Heart left ventricle (tissue), 16 donors: ENCODE measurements around the gene PYGM. TPM values are rescaled to one million over a fixed set of nuclear protein-coding genes. Genes with fewer than 3 reads are reported as not detected.

Source experiments
- ATAC-seq, 4 donors: fragments of 200-7000 bp; cut with Tn5 transposase; one replicate each; pipeline ENCODE4 v1.9.1; 2020 to 2022; ENCODE audit warnings: moderate library complexity in 4 of 4, mild to moderate bottlenecking in 3 of 4, moderate number of reproducible peaks in 1 of 4
- DNase-seq, 5 donors: peaks; one replicate each; pipeline ENCODE4 v3.0.0-alpha.2; 2020
- H3K27ac ChIP-seq, 12 donors: fragments of 200-600 bp; sonication (generic) in 4 of 12; one replicate each; pipeline versions ENCODE4 v1.5.0 to v1.8.0; 2016 to 2022; ENCODE audit warnings: mild to moderate bottlenecking in 2 of 12
- H3K27me3 ChIP-seq, 9 donors: fragments of 200-600 bp; sonication (generic) in 2 of 9; one replicate each; pipeline versions ENCODE4 v1.5.1 to v1.8.0; 2016 to 2022; ENCODE audit warnings: mild to moderate bottlenecking in 3 of 9
- H3K36me3 ChIP-seq, 9 donors: fragments of 200-600 bp; sonication (generic) in 2 of 9; one replicate each; pipeline versions ENCODE4 v1.5.0 to v1.8.0; 2018 to 2022; ENCODE audit warnings: mild to moderate bottlenecking in 2 of 9
- H3K4me1 ChIP-seq, 12 donors: fragments of 200-600 bp; sonication (generic) in 4 of 12; one replicate each; pipeline versions ENCODE4 v1.5.0 to v1.8.0; 2016 to 2022; ENCODE audit warnings: mild to moderate bottlenecking in 3 of 12
- H3K4me3 ChIP-seq, 12 donors: fragments of 200-600 bp; sonication (generic) in 4 of 12; one replicate each; pipeline versions ENCODE4 v1.5.0 to v1.8.0; 2017 to 2022; ENCODE audit warnings: mild to moderate bottlenecking in 9 of 12, moderate library complexity in 4 of 12
- H3K9me3 ChIP-seq, 12 donors: fragments of 200-600 bp; sonication (generic) in 4 of 12; one replicate each; pipeline versions ENCODE4 v1.5.0 to v1.8.0; 2016 to 2022; ENCODE audit warnings: mild to moderate bottlenecking in 1 of 12
- POLR2A ChIP-seq, 2 donors: fragments of 450-650 bp; IDR thresholded peaks; one replicate each; pipeline ENCODE4 v1.6.1; 2017; ENCODE audit warnings: antibody characterized with exemption in 2 of 2, mild to moderate bottlenecking in 2 of 2, moderate library complexity in 2 of 2
- WGBS, 4 donors: extraction: QIAGEN DNeasy Blood & Tissue Kit in 2 of 4; methylation state at CpG; one replicate each; pipeline versions ENCODE4 v1.1.5 to v1.1.7; 2013 to 2018; 5-methylcytosine and 5-hydroxymethylcytosine counted together
- intact Hi-C, 10 donors: fragments of 100-400 bp; cut with DNase I; formaldehyde crosslinking; loops; one replicate each; pipeline versions ENCODE4 v1.11.1 to v1.14.2; 2022
- polyA plus RNA-seq, 2 donors: library from polyadenylated mRNA; stranded (reverse); fragments of 200-250 nt; gene quantifications; one replicate each; pipeline ENCODE4 v1.2.3, GENCODE V29; 2013
- total RNA-seq, 9 donors: library from RNA; depleted of rRNA in 2 of 9; stranded (reverse); fragments of >200 nt in 2 of 9; fragmentation: NEBNext Ultra II Directional in 3 of 9; extraction: Animal tissue kit (Norgen Biotek cat#: 25700) in 3 of 9; gene quantifications; one replicate each; pipeline versions ENCODE4 v1.1.0 to v1.2.4, GENCODE V29; 2016 to 2023
- TF ChIP-seq, protein P1 (sequence below), 12 donors: fragments of 200-600 bp; sonication (generic) in 4 of 12; IDR thresholded peaks; one replicate each; pipeline versions ENCODE4 v1.5.0 to v1.8.0; 2018 to 2022; ENCODE audit warnings: antibody characterized with exemption in 12 of 12, mild to moderate bottlenecking in 5 of 12
- donor health status: ischemic (EF 13 %, LVEDD 7.1; RV severe dilation, severe dysfunction).
- donor health status: healthy with polysubstance abuse.
- donor health status: DM: no; HTN: yes; CAD: no.
- donor health status: DM: no; HTN: no; CAD: no.
- donor health status: ischemic (EF 25% LVEDD 6.9; RV normal size, moderate dysfunction).
- donor health status: ischemic (EF 25% LVEDD 5.7; RV mildly dilated, moderate dysfunction).
- donor health status: healthy.
- donor health status: DM: yes; HTN: yes; CAD: no.
- donor health status: ischemic (EF 35%, LVEDD 5.7; RV mildly dilated, moderate dysfunction).
- donor health status: nonischemic (EF 11% LVEDD 7.7; RV severe dilation, severe dysfunction).
- donor health status: DM: yes; HTN: yes; CAD: no.
- donor health status: PGD.
- donor health status: ischemic (EF 29% LVEDD 5.4; RV normal size, mild dysfunction).
- donor health status: nonischemic (EF 23%, LVEDD 6.1; RV moderate dilation, normal function).

Gene PYGM
- total and polyA plus RNA-seq, 11 donors, result 10.3 to 167 (median 80.2) TPM

DNA sequence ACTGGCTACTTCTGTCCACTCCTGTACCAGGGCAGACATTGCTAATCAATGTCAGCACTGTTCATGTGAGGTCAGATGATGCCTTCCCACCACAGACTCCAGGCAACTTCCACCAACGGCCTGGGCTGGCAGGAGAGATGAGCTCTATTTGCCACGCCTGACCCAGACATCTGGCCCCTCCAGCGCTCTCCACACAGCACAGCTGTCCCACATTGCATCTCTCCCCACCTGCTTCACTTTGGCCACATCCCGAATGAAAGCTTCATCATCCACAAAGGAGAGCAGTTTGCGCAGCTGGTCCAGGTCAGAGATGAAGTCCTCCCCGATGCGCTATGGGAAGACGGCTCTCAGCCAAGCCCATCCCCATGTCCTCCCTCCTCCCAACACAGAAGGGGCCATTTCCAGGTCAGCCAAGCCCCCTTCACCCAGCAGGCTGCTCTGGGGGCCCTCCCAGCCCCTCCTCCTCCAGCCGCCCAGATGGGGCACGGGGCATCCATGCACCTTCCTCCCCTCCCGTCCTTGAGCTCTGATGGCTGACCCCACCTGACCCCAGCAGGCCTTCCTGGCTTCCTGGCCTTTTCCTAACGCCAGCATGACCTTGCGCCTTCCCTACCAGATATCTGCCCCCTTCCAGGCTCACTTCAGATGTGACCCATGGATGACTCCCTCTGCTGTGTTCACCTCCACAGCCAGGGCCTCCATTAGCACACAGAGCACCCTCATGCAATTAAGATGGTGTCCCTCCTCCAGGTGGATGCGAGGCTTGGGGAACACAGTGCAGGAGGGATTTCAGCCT is 7.4 kb downstream of the PYGM start:
- H3K4me1 ChIP-seq, result no peaks in the 10 kb centered on the region
- no peak overlapping the region for H3K4me3 ChIP-seq
- H3K27ac ChIP-seq, result no peak overlapping the region
- no peak for ATAC-seq
- 85 to 92% (median 86%) methylated on average over 13 to 14 of the region's 14 CpGs for WGBS, 4 donors
- H3K9me3 ChIP-seq, result no peaks in the 10 kb centered on the region
- TF ChIP-seq, protein P1, sequence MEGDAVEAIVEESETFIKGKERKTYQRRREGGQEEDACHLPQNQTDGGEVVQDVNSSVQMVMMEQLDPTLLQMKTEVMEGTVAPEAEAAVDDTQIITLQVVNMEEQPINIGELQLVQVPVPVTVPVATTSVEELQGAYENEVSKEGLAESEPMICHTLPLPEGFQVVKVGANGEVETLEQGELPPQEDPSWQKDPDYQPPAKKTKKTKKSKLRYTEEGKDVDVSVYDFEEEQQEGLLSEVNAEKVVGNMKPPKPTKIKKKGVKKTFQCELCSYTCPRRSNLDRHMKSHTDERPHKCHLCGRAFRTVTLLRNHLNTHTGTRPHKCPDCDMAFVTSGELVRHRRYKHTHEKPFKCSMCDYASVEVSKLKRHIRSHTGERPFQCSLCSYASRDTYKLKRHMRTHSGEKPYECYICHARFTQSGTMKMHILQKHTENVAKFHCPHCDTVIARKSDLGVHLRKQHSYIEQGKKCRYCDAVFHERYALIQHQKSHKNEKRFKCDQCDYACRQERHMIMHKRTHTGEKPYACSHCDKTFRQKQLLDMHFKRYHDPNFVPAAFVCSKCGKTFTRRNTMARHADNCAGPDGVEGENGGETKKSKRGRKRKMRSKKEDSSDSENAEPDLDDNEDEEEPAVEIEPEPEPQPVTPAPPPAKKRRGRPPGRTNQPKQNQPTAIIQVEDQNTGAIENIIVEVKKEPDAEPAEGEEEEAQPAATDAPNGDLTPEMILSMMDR (IDR thresholded peaks at IDR 0.05), result no peak
- TF ChIP-seq POLR2A (IDR thresholded peaks at IDR 0.05), result no peak
- peaks cover 0 to 42% (median 18%) of the 10 kb centered on the region in 9 donors for H3K36me3 ChIP-seq
- intact Hi-C loops, result no loop called here
- DNase-seq, result no peak
- H3K27me3 ChIP-seq, result no peaks in the 10 kb centered on the region

DNA sequence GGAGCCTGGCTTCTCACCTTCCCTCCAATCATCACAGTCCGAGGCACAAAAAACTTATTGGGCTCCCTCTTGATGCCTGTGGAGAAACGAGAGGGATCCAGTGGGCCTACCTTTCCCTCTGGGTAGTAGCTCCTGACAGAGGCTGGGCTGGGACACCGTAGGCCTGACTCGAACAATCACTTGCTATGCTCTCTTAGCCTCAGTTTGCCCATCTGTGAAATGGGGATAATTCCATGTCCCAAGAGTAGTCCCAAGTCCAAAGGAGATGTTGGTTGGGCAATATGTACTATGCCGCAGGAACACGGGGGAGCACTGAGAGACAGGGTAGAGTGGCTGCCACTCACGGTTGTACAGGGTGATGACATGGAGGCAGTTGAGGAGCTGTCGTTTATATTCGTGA is 8.2 kb downstream of the PYGM start:
- H3K4me3 ChIP-seq, result no peak overlapping the region
- H3K36me3 ChIP-seq, result peaks cover 0 to 42% (median 18%) of the 10 kb centered on the region in 9 donors
- TF ChIP-seq, protein P1 (IDR thresholded peaks at IDR 0.05), result no peak
- no peak for TF ChIP-seq POLR2A (IDR thresholded peaks at IDR 0.05)
- H3K9me3 ChIP-seq, result no peaks in the 10 kb centered on the region
- H3K27me3 ChIP-seq, result no peaks in the 10 kb centered on the region
- intact Hi-C loops, result no loop called here
- DNase-seq, result no peak
- 87 to 97% (median 94%) methylated on average over 6 to 9 of the region's 9 CpGs for WGBS, 4 donors
- H3K4me1 ChIP-seq, result no peaks in the 10 kb centered on the region
- no peak for ATAC-seq
- no peak overlapping the region for H3K27ac ChIP-seq

DNA sequence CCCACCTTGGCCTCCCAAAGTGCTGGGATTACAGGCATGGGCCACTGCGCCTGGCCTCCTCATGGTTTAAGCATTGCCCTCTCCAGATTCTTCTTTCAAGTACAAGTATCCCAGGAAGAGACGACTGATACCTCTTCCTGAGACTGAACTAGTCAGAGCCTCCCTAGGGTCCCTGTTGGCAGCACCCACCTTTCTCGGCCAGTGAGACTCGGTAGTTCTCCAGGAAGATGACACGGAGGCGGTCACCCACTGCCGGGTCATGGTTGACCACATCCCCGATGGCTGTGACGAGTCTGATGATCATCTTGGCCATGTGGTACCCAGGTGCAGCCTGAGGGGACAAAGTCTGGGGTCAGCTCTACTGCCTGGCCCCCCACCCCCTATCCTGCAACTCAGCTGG is 8.6 kb downstream of the PYGM start:
- intact Hi-C loops, result no loop called here
- Histone ChIP-seq H3K27me3 (no peaks in the 10 kb centered on the region), H3K4me1 (peaks cover 0 to 4% (median under 1%) of the 10 kb centered on the region in 12 donors), H3K4me3 (no peak overlapping the region), H3K27ac (no peak overlapping the region), H3K36me3 (peaks cover 0 to 42% (median 18%) of the 10 kb centered on the region in 9 donors), H3K9me3 (no peaks in the 10 kb centered on the region)
- WGBS, 4 donors, result 81 to 93% (median 91%) methylated on average over 5 to 9 of the region's 9 CpGs
- DNase-seq, result no peak
- TF ChIP-seq POLR2A (IDR thresholded peaks at IDR 0.05), result no peak
- TF ChIP-seq, protein P1 (IDR thresholded peaks at IDR 0.05), result no peak
- ATAC-seq, result no peak

DNA sequence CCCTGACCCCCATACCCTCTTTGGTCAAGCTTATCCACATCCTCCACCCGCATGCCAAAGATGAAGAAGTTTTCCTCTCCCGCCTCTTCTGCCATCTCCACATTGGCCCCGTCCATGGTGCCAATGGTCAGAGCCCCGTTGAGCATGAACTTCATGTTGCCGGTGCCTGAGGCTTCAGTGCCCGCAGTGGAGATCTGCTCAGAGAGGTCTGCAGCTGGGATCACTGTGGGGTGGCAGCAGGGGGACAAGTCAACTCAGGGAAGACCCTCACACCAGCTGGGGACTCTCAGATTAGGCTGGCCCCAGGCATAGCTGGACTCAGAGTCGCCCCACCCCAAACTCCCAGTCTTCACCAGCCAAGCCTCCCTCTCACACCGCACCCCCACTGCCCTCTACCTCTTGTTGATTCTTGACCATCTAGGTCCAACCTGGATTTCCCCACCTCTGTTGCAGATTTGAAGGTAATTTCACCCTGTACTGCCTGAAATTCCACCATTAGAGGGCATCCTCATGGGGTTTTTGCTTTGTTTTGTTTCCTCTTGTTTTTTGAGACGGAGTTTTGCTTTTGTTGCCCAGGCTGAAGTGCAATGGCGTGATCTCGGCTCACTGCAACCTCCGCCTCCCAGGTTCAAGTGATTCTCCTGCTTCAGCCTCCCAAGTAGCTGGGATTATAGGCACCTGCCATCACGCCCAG is 9.3 kb downstream of the PYGM start:
- intact Hi-C loops, result no loop called here
- peaks cover 0 to 42% (median 18%) of the 10 kb centered on the region in 9 donors for H3K36me3 ChIP-seq

More for the DNA sequence above, 9.3 kb downstream of the PYGM start:
- Histone ChIP-seq H3K9me3 (no peaks in the 10 kb centered on the region), H3K27me3 (no peaks in the 10 kb centered on the region), H3K4me1 (peaks cover 0 to 10% (median 4%) of the 10 kb centered on the region in 12 donors), H3K27ac (no peak overlapping the region), H3K4me3 (no peak overlapping the region)
- DNase-seq (no peak), ATAC-seq (no peak)
- WGBS, 4 donors, result 92 to 97% (median 96%) methylated on average over 13 of the region's 13 CpGs
- no peak for TF ChIP-seq POLR2A (IDR thresholded peaks at IDR 0.05)
- TF ChIP-seq, protein P1 (IDR thresholded peaks at IDR 0.05), result no peak
